GM19023 (cell line): ENCODE data around the gene YRDC.

Experiments used
- ATAC-seq: cut with Tn5 transposase; IDR thresholded peaks from one replicate; pipeline ENCODE4 v1.9.1; 2021; ENCODE audit warnings: mild to moderate bottlenecking, moderate library complexity; ENCODE audit not compliant: unreplicated experiment

Gene YRDC

DNA sequence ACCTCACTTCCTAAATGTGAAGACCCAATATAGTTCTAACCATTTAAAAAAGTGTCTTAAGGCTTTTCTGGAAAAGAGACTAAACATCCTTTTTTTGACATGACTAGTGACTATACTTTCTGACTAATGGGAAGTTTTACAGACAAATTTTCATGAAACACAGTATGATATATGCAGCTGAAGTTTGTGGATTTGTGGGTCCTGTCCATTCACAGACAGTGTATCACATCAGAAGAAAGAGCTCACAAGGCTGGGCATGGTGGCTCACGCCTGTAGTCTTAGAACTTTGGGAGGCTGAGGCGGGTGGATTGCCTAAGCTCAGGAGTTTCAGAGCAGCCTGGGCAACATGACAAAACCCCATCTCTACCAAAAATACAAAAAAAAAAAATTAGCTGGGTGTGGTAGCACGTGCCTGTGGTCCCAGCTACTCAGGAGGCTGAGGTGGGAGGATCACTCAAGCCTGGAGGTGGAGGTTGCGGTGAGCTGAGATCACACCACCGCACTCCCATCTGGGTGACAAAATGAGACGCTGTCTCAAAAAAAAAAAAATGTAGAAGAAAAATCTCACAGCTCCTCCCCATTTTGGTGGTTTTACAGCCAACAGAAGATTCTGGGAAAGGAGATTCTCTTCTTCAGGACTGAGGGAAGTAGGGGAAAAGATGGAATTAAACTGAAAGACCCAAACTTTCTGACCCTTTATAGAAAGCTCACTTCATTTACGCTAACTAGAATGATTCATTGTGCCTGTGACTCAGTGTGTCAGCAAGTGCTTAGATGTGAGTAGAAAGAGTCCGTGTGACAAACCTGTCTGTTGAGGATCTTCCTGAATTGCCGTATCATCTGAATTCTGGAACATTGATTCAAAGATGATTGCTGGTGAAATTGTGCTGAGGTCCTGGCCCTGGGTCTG, 15.2 kb upstream of the YRDC start:
- no peak for ATAC-seq

- ATAC-seq = no peak
These were observed 13.5 kb upstream of the YRDC start for GRCh38 chr1:37821481-37821880.

- ATAC-seq = no peak
These were observed 9.5 kb upstream of the YRDC start for GRCh38 chr1:37817481-37817880.

GRCh38 chr1:37814252-37814651, 6.2 kb upstream of the YRDC start:
- ATAC-seq = no peak

GRCh38 chr1:37813529-37814145, 5.6 kb upstream of the YRDC start:
- ATAC-seq = no peak

GRCh38 chr1:37811027-37811655, 3.1 kb upstream of the YRDC start:
- ATAC-seq = no peak

DNA sequence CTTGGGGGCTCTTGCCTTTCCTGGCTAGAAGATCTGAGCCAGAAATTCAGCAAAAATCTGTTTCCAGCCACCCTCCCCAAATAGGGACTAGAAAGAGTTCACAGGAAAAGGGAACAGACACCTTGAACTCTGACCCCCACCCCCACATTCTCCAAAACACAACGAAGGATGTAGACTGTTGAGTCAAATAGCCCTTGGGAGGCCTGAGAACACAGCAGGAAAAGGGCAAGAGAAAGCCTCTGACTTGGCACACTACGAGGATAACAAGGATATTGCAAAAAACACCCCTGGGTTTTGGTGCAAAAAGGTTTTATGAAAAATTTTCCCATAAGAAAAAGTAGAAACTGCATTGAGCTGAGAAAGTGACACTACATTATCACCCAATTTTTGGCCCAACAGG, 1.9 kb upstream of the YRDC start:
- no peak for ATAC-seq

- ATAC-seq = peak; percentile 38
These were observed 636 bp upstream of the YRDC start for GRCh38 chr1:37808369-37809319.

DNA sequence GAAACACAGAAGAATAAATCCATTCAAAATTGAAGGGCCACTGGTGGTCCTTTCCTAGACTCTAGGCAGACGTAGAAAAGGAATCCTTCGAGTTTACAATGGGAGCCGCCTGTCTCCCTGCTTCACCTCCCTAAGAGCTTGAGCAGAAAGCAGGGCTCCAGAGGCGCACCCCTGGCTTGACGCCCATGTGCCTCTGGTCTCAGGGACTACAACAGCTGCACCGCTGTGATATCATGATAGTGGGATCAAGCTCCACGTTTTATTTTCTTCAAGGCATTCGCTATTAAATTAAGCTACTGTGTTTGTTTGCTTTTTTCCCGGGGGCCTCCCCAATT, 821 bp downstream of the YRDC start:
- no peak for ATAC-seq

- no peak for ATAC-seq
These were observed 5.6 kb downstream of the YRDC start for GRCh38 chr1:37802439-37802838.

DNA sequence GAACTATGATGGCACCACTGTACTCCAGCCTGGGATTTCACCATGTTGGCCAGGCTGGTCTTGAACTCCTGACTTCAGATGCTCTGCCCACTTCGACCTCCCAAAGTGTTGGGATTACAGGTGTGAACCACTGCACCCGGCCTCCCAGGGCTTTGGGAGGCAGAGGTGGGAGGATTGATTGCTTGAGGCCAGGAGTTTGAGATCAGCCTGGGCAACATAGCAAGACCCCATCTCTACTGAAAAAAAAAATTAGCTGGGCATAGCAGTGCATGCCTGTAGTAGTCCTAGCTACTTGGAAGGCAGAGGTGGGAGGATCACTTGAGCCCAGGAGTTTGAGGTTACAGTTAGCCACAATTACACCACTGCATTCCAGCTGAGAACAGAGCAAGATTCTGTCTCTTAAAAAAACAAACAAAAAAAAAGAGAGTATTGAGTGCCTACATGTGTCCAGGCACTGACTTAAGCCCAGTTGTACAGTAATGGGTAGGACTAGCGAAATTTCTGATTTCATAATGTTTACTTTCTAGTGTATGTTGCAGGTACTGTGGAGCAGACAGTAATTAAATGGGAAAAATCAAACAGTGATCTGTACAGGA, 10.2 kb downstream of the YRDC start:
- ATAC-seq = no peak

DNA sequence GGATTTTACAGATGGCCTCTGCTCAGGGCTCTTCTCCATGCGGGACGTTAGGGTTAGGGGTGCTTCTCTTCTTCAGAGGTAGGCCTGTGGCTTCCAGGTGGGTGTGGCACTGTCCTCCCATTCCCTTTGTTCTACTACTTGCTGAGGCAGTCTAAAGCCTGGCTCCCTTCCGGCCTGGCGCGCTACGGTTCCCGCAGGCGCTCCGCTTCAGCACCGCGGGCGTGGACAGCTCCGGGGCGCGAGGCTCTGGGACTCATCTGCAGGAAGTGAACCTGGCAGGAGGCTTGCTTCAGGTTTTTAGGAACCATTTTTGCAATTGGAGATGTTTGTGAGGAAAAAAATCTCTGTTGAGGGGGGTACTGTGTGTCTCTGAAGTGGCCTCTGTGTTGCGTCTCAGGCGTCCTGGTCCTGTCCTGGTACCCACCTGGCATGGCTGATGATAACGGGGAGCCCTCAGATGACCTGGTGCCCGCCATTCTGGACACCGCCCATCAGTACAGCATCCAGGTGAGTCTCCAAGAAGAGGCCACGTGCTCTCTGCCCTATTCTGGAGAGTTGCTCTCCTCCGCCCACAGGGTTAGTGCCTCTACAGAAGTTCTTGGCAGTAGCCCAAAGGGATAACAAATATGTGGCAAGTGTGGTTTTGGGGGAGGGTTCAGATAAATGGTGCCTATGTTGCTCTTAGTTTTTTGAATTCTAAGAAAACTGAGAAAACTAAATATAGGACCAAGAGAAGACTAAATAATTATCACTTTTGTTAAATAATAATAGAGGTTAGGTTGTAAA, 12.5 kb downstream of the YRDC start:
- no peak for ATAC-seq

- ATAC-seq = peak; percentile 42
These were observed 13.4 kb downstream of the YRDC start for GRCh38 chr1:37794372-37795339.

- ATAC-seq = peak; percentile 57
These were observed 14.1 kb downstream of the YRDC start, which contains the start of gene MANEAL for GRCh38 chr1:37793773-37794371. Gene MANEAL (plus strand): TSS chr1:37793847. CDS start chr1:37794183, 336 bp downstream.

DNA sequence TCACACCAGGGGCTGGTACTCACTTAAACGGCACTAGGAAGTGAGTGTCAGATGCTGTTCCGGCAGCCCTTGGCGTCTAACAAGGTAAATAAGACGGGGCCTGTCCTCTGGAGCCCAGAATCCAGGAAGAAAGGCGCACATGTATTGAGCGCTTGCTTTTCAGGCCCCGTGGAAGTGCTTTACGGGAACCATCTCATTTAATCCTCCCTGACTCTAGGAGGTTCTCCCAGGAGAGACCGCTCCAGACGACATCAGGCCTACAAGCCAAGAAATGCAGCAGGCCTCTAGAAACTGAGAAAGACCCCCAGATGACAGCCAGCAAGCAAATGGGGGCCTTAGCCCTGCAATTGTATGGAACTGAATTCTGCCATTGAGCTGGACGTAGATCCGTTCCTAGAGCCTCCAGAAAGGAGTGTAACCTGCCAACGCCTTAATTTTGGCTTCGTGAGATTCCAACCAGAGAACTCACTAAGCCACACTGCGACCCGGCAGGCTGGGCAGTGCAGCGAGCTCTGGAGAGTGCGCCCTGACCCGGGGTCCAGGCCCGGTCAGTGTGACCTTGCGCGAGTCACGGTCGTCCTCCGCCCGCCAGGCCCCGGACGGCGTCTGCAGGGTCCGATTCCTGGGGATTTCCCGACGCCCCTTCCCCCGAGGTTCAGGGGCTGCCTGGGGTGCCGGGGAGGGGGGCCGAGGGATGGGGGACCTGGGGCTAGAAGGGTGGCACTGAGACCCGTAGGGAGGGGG, 14.9 kb downstream of the YRDC start:
- ATAC-seq = no peak

DNA sequence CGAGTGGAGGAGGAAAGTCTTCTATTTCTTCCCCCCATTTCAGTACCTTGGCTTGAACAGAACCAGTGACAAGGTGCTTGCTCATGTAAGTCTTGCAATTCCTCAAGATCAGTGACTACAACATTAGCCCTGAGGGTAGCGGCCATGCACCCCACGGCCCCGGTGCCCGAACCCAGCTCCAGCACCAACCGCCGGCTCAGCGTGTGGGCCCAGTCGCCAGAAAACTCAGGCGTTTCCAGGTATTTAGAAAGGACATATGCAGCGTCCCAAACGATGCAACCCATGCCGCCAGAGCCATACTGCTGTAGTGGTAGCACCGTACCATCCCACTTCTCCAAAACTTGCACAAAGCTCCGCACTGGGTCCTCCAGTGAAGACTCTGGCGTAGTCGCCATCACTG, 25.5 kb downstream of the YRDC start:
- ATAC-seq = no peak

DNA sequence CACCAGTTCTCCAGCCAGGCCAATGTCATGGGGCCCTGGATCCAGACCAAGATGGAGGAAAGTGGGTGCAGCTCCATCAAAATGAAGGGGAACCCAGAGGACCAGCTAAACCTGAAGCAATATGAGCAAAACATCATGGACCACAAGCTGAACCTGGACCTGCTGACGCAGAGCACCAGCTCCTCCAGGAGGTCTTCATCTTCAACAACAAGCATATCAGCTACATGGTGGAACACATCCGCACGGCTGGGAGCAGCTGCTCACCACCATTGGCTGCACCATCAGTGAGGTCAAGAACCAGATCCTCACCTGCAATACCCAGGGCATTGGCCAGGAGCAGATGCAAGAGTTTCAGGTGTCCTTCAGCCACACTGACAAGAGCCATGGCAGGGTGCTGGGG, 29.4 kb downstream of the YRDC start:
- no peak for ATAC-seq
